T-helper 1 cell treated with Interleukin-12 subunit alpha and Interleukin-12 subunit beta and Interleukin-4 antibody, amounts not matched to agents 30 μg/mL and 1 μg/mL, for 36 hours (primary cell): ENCODE measurements around the gene PLEKHA8.

Source experiments
- H3K27ac Mint-ChIP-seq: one replicate; pipeline ENCODE4 v1.8.0; 2021; ENCODE audit warnings: mild to moderate bottlenecking, mixed read lengths
- H3K27me3 Mint-ChIP-seq: one replicate; pipeline ENCODE4 v1.8.0; 2021; ENCODE audit warnings: low read depth, mixed read lengths
- H3K36me3 Mint-ChIP-seq: one replicate; pipeline ENCODE4 v1.8.0; 2021; ENCODE audit warnings: low read depth, mixed read lengths
- H3K4me1 Mint-ChIP-seq: one replicate; pipeline ENCODE4 v1.8.0; 2021; ENCODE audit warnings: low read depth, mixed read lengths
- H3K4me3 Mint-ChIP-seq: one replicate; pipeline ENCODE4 v1.8.0; 2021; ENCODE audit warnings: mild to moderate bottlenecking, moderate library complexity, mixed read lengths
- H3K9me3 Mint-ChIP-seq: one replicate; pipeline ENCODE4 v1.8.0; 2021; ENCODE audit warnings: mixed read lengths

The PLEKHA8 gene

DNA sequence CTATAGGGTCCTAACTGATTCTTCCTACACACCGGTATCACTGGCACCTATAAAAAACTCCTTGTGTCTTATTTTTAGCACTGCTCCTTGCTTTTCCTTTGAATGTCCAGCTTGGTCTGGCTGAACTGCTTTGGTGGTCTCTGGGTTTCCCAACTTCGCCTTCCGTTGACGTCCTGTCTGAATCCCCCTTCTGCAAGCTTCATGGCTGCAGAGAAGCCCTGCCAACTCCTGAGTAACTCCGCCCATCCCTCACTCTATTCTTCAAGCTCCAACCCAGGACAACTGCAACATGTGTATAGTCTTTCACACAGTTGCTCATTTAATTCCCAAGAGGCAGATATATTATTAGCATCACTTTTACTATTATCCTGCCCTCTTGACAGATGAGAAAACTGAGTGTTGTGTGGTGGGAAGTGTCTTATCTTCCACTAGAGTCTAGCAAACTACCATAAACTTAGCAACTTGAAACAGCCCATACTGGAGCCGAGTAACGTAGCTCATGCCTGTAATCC, 147.5 kb downstream of the PLEKHA8 start:
- no peak overlapping the region for H3K4me3 Mint-ChIP-seq
- no peaks in the 10 kb centered on the region for H3K9me3 Mint-ChIP-seq
- no peak overlapping the region for H3K27ac Mint-ChIP-seq
- no peaks in the 10 kb centered on the region for H3K36me3 Mint-ChIP-seq
- peaks cover 1% of the 10 kb centered on the region for H3K27me3 Mint-ChIP-seq
- peaks cover 7% of the 10 kb centered on the region for H3K4me1 Mint-ChIP-seq

GRCh38 chr7:30176463-30177109, 148.4 kb downstream of the PLEKHA8 start:
- no peak overlapping the region for H3K4me3 Mint-ChIP-seq
- no peak overlapping the region for H3K27ac Mint-ChIP-seq
- no peaks in the 10 kb centered on the region for H3K9me3 Mint-ChIP-seq
- H3K27me3 Mint-ChIP-seq = no peaks in the 10 kb centered on the region
- peaks cover 7% of the 10 kb centered on the region for H3K4me1 Mint-ChIP-seq
- no peaks in the 10 kb centered on the region for H3K36me3 Mint-ChIP-seq

GRCh38 chr7:30177186-30177585, 149.0 kb downstream of the PLEKHA8 start:
- H3K27me3 Mint-ChIP-seq = no peaks in the 10 kb centered on the region
- H3K4me3 Mint-ChIP-seq = no peak overlapping the region
- H3K27ac Mint-ChIP-seq = no peak overlapping the region
- H3K9me3 Mint-ChIP-seq = no peaks in the 10 kb centered on the region
- no peaks in the 10 kb centered on the region for H3K36me3 Mint-ChIP-seq
- H3K4me1 Mint-ChIP-seq = peaks cover 7% of the 10 kb centered on the region

DNA sequence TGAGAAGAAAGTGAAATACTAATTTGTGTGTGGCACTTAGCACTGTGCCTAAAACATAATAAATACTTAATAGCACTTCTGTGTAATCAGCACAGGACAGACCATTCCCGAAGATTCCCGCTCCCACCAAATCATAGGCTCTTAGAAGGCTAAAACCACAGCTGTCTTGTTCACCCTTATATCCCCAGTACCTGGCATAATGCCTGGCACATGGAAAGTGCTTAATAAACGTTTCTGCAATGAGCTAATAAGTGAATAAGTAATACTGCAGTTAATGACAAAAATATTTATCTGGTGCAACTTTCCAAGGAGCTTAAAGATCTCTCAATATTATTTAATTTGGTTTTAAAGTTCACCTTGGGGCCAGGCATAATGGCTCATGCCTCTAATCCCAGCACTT, 149.8 kb downstream of the PLEKHA8 start:
- H3K27ac Mint-ChIP-seq = no peak overlapping the region
- H3K4me1 Mint-ChIP-seq = peaks cover 7% of the 10 kb centered on the region
- H3K9me3 Mint-ChIP-seq = no peaks in the 10 kb centered on the region
- H3K27me3 Mint-ChIP-seq = no peaks in the 10 kb centered on the region
- H3K36me3 Mint-ChIP-seq = no peaks in the 10 kb centered on the region
- H3K4me3 Mint-ChIP-seq = no peak overlapping the region

DNA sequence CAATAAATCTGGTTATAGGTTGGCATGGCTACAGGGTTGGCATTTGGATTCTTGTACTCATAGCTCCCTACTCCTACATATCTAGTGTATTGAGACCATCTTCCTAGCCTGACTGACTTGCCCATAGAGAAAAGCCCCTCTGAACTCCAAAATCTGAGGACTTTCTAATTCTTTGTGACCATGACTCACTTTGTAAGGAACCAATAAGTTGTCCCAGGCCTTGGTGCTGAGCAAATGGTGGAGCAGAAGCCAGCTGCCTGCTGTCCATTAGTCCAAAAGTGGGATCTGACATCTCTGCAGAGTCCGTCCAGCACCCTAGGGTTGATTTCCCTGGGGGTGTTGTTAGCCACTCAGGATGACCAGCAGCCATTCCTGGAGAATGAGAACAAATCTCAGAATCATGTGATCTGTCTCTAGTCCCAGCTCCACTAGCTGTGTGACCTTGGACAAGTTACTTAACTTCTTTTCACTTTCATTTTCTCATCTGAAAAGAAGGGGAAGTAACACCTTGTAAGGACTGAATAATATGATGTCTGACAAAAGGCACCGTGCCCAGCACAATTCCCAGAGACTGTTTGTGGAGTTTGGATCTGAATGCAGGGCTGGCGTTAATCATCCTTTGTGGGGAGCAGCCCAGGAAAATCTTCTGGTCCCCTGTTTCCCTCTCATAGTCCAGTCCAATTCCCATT, 150.7 kb downstream of the PLEKHA8 start:
- Mint-ChIP-seq H3K36me3 (no peaks in the 10 kb centered on the region), H3K27me3 (no peaks in the 10 kb centered on the region), H3K9me3 (no peaks in the 10 kb centered on the region), H3K4me3 (no peak overlapping the region), H3K4me1 (peaks cover 7% of the 10 kb centered on the region), H3K27ac (no peak overlapping the region)
